MCF 10A (cell line): ENCODE measurements around the gene BNIPL. TPM values are rescaled to one million over a fixed set of nuclear protein-coding genes. Genes with fewer than 3 reads are reported as not detected.

Experiments
- BruUV-seq: library from RNA; stranded (reverse); fragments of 400-500 nt; replicated peaks from 2 replicates; lab custom pipeline; 2021; lab: Mats Ljungman, UMichigan
- CTCF ChIA-PET: fragments of 300-600 bp; sonication (Branson Sonifier 250); formaldehyde crosslinking; extraction: SDS; loops from one replicate; lab custom pipeline; 2021; ENCODE audit warnings: antibody characterized with exemption, inconsistent platforms; lab: Yijun Ruan, JAX
- POLR2A ChIA-PET: fragments of 300-600, 350-650 bp; sonication (Branson Sonifier 250); formaldehyde crosslinking; extraction: SDS; loops from one replicate; lab custom pipeline; 2020; ENCODE audit warnings: antibody characterized with exemption, inconsistent platforms; lab: Yijun Ruan, JAX
- DNase-seq: peaks from one replicate; pipeline ENCODE4 v3.0.0-alpha.2; 2018; ENCODE audit not compliant: unreplicated experiment
- H3K27ac Mint-ChIP-seq: one replicate; pipeline ENCODE4 v1.8.0; 2022; ENCODE audit warnings: mild to moderate bottlenecking, low read depth, mixed read lengths; ENCODE audit not compliant: unreplicated experiment
- H3K27me3 Mint-ChIP-seq: one replicate; pipeline ENCODE4 v1.8.0; 2022; ENCODE audit warnings: mixed read lengths; ENCODE audit not compliant: insufficient read depth, unreplicated experiment
- H3K36me3 Mint-ChIP-seq: one replicate; pipeline ENCODE4 v1.8.0; 2022; ENCODE audit warnings: mild to moderate bottlenecking, moderate library complexity, mixed read lengths; ENCODE audit not compliant: insufficient read depth, unreplicated experiment
- H3K4me1 Mint-ChIP-seq: one replicate; pipeline ENCODE4 v1.8.0; 2022; ENCODE audit warnings: mixed read lengths; ENCODE audit not compliant: insufficient read depth, unreplicated experiment
- H3K4me3 Mint-ChIP-seq: one replicate; pipeline ENCODE4 v1.8.0; 2022; ENCODE audit warnings: mild to moderate bottlenecking, moderate library complexity, mixed read lengths; ENCODE audit not compliant: unreplicated experiment
- H3K9me3 Mint-ChIP-seq: one replicate; pipeline ENCODE4 v1.8.0; 2022; ENCODE audit warnings: mixed read lengths; ENCODE audit not compliant: unreplicated experiment
- intact Hi-C: fragments of 100-400 bp; cut with micrococcal nuclease; formaldehyde crosslinking; loops from 2 replicates; pipeline ENCODE4 v1.14.1; 2022
- total RNA-seq: library from RNA; stranded (reverse); gene quantifications from 2 replicates; pipeline ENCODE4 v1.2.3, GENCODE V29; 2022
- TF ChIP-seq, protein P1 (sequence below): fragments of 200-600 bp; IDR thresholded peaks from one replicate; pipeline ENCODE4 v1.8.0; 2022; ENCODE audit warnings: antibody characterized with exemption, mild to moderate bottlenecking; ENCODE audit not compliant: unreplicated experiment

The BNIPL gene
- total RNA-seq, 1 experiment from 2014 or later: 1.2 TPM

DNA sequence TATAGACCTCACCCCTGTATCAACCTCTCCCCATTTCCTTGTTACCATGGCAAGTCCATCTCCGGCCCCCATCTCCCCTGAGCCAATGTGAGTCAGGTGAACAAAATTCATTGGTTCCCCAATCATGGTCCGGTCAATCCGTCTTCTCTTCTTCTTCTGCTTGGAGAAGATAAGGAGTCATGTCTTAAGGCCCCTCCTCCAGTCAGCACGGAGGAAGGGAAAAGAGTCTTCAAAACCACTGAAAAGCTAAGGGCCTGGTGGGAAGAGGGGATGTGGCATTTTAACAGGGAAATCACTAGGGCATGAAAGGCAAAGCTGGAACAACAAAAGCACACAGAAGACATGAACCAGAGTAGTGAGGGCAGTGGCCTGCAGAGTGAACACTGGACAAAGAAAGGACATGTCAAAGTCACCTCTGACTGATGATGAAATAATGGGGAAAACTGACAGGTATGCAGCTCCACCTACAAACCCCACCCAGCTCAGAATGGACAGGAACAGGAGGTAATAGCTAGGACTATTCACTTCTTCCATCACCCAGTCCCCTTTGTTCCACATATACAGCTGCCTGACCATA lies 18.7 kb downstream of the BNIPL start:
- no TSS peak for BruUV-seq
- peaks cover 58% of the 10 kb centered on the region for H3K36me3 Mint-ChIP-seq
- intact Hi-C loops: loop anchor here (5.0 kb wide), 1 partner anchor 48 kb away; the partner anchor contains the start of genes MINDY1 and PRUNE1
- no peaks in the 10 kb centered on the region for H3K9me3 Mint-ChIP-seq
- H3K4me3 Mint-ChIP-seq: no peak overlapping the region
- no peak for DNase-seq
- POLR2A ChIA-PET: interaction anchor here (0.6 to 9.4 kb wide), 8 partner anchors 7 to 821 kb away, joined by 3 to 90 read pairs (median 4); partner anchors contain the start of genes BNIPL, C1orf56, GABPB2 and MINDY1
- peak overlapping the region; percentile 92 for H3K27ac Mint-ChIP-seq
- peaks cover 42% of the 10 kb centered on the region for H3K4me1 Mint-ChIP-seq
- H3K27me3 Mint-ChIP-seq: no peaks in the 10 kb centered on the region
- TF ChIP-seq, protein P1, sequence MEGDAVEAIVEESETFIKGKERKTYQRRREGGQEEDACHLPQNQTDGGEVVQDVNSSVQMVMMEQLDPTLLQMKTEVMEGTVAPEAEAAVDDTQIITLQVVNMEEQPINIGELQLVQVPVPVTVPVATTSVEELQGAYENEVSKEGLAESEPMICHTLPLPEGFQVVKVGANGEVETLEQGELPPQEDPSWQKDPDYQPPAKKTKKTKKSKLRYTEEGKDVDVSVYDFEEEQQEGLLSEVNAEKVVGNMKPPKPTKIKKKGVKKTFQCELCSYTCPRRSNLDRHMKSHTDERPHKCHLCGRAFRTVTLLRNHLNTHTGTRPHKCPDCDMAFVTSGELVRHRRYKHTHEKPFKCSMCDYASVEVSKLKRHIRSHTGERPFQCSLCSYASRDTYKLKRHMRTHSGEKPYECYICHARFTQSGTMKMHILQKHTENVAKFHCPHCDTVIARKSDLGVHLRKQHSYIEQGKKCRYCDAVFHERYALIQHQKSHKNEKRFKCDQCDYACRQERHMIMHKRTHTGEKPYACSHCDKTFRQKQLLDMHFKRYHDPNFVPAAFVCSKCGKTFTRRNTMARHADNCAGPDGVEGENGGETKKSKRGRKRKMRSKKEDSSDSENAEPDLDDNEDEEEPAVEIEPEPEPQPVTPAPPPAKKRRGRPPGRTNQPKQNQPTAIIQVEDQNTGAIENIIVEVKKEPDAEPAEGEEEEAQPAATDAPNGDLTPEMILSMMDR: no peak
- CTCF ChIA-PET: interaction anchor here (1.1 to 1.6 kb wide), 5 partner anchors 12 to 115 kb away, joined by 3 to 7 read pairs (median 4); no protein-coding TSS in a partner anchor

DNA sequence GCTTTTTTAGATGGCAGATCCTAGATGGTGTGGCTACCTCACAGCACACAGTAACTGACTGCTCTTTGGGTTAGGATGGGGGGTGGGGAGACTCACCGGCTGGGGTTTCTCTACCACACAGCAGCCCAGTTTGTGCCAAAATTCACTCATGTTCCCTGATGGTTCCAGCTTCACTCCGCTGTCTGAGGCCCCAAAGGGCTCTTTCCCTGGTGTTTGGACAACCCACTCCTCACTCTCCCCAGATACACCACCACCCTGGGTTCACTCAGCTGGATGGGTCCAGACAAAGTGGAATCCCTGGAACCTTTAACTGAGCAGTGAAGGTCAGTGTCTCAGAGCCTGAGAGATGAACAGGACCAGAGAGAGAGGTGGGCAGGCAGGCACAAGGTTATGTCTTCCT lies 19.2 kb downstream of the BNIPL start:
- Mint-ChIP-seq H3K4me3 (no peak overlapping the region), H3K9me3 (no peaks in the 10 kb centered on the region), H3K36me3 (peaks cover 58% of the 10 kb centered on the region), H3K27ac (peak overlapping the region; percentile 92), H3K27me3 (no peaks in the 10 kb centered on the region), H3K4me1 (peaks cover 43% of the 10 kb centered on the region)
- DNase-seq: no peak
- ChIA-PET CTCF (interaction anchor here (1.1 to 1.6 kb wide), 5 partner anchors 12 to 114 kb away, joined by 3 to 7 read pairs (median 4); no protein-coding TSS in a partner anchor), POLR2A (interaction anchor here (0.6 to 9.4 kb wide), 7 partner anchors 8 to 495 kb away, joined by 3 to 90 read pairs (median 3); partner anchors contain the start of genes BNIPL, C1orf56 and GABPB2)
- no TSS peak for BruUV-seq
- TF ChIP-seq, protein P1: no peak
- intact Hi-C loops: loop anchor here (5.0 kb wide), 1 partner anchor 48 kb away; the partner anchor contains the start of genes MINDY1 and PRUNE1

DNA sequence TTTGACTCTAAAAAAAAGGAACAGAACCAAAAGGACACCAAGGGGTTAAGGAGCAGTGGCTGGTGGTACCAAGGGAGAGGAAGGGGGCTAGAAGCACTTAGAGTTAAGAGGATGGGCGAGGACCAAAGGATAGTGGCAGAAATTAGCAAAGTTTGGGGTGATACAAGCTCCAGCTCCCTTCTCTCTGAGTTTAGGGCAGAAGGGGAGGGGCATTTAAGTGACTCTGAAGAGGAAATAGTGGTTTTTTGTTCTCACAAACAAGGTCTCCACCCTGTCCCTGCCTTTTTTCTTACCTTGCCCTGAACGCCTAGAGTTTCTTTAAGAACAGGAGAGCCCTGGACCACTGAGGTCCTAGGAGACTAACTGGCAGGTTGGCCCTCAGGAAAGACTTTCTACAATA lies 19.8 kb downstream of the BNIPL start:
- ChIA-PET POLR2A (interaction anchor here (0.6 to 9.4 kb wide), 6 partner anchors 8 to 496 kb away, joined by 3 to 90 read pairs (median 30); partner anchors contain the start of genes C1orf56, GABPB2 and MINDY1), CTCF (interaction anchor here (1.3 to 1.6 kb wide), 2 partner anchors 16 to 31 kb away, joined by 4 to 7 read pairs; no protein-coding TSS in a partner anchor)
- Mint-ChIP-seq H3K4me1 (peaks cover 47% of the 10 kb centered on the region), H3K36me3 (peaks cover 54% of the 10 kb centered on the region), H3K27ac (peak overlapping the region; percentile 92), H3K27me3 (no peaks in the 10 kb centered on the region), H3K9me3 (no peaks in the 10 kb centered on the region), H3K4me3 (no peak overlapping the region)
- TF ChIP-seq, protein P1: no peak
- no TSS peak for BruUV-seq
- DNase-seq: no peak
- intact Hi-C loops: loop anchor here (5.0 kb wide), 1 partner anchor 49 kb away; the partner anchor contains the start of genes MINDY1 and PRUNE1

DNA sequence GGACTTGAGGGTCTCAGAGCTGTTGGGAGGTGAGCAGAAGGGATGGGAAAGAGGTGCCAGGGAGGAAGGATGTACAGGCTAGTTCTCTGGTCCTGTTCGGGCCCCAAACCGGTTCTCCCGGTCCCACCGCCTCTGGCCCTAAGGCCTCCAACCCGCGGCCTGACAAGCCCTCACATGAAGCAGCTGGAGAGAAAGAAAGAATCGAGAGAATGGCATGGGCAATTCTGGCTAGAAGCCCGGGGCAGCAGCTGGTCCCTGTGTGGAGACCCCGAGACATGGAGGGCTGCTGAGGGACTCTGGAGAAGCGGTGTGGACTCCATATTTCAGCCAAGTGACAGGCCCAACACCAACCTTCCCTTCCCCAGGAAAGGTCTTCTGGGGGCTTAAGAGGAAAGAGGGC lies 22.3 kb downstream of the BNIPL start:
- H3K4me1 Mint-ChIP-seq: peaks cover 61% of the 10 kb centered on the region
- DNase-seq: peak; percentile 42
- no peaks in the 10 kb centered on the region for H3K27me3 Mint-ChIP-seq
- BruUV-seq: no TSS peak
- TF ChIP-seq, protein P1: no peak
- intact Hi-C loops: loop anchor here (1.0 to 5.0 kb wide), 3 partner anchors 13 to 51 kb away; partner anchors contain the start of genes MINDY1 and PRUNE1
- ChIA-PET POLR2A (interaction anchor here (0.6 to 9.4 kb wide), 18 partner anchors 9 to 193 kb away, joined by 3 to 90 read pairs (median 5); partner anchors contain the start of genes BNIPL, C1orf56, GABPB2 and MINDY1), CTCF (interaction anchor here (0.6 to 3.0 kb wide), 18 partner anchors 8 to 633 kb away, joined by 3 to 18 read pairs (median 4); partner anchors contain the start of genes C1orf56, GABPB2 and MINDY1)
- peak overlapping the region; percentile 92 for H3K27ac Mint-ChIP-seq
- H3K9me3 Mint-ChIP-seq: no peaks in the 10 kb centered on the region
- H3K4me3 Mint-ChIP-seq: peak overlapping the region; percentile 82
- H3K36me3 Mint-ChIP-seq: peaks cover 30% of the 10 kb centered on the region
